NCI-H1694 treated with DMSO at 0.1 percent for 48 hours (cell line): ENCODE measurements around the gene SNRNP25.
"Not testable (repeated sequence)": the region's sequence is repeated elsewhere in the genome, so short reads cannot be mapped to it uniquely, and the experiment has no call there.

ENCODE experiments used
- DNase-seq: peaks from one replicate; lab custom pipeline; 2025; lab: John Stamatoyannopoulos, UW

Gene SNRNP25

DNA sequence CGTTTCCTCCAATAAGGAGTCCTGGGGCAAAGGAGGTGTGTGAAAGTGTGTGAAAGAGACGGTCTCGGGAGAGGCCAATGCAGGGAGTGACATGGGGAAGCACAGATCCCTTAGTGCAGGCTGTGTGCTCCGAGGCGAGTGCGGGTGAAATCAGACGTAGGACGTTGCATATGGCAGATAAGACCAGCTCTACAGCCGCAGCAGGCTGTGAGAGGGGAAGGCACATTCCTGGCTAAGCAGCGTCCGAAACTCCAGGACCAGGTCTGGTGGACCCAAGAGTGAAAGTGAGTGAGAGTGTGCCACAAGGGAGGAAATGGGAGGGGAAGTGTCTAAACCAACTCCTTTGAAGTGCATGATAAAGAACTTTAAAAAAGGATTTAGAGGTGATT, 11.6 kb upstream of the SNRNP25 start:
- DNase-seq: no peak

DNA sequence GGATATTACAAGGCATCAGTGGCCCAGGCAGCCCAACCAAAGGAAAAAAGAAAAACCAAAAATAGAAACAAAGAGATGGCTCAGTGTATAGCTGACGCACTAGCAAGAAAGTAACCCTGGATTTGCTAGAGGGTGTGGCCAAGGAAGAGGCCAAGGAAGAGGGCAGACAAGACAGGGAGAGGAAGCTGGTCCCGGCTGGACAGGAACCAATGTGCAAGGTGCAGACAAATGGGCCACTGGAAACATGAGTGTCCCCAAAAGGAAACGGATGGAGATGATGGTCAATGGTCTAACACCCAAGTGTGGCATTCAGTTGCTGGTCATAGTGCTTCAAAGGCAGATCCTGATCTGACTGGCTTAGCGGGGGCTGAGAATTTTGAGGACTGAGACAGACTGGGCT, 10.9 kb upstream of the SNRNP25 start:
- DNase-seq: no peak

DNA sequence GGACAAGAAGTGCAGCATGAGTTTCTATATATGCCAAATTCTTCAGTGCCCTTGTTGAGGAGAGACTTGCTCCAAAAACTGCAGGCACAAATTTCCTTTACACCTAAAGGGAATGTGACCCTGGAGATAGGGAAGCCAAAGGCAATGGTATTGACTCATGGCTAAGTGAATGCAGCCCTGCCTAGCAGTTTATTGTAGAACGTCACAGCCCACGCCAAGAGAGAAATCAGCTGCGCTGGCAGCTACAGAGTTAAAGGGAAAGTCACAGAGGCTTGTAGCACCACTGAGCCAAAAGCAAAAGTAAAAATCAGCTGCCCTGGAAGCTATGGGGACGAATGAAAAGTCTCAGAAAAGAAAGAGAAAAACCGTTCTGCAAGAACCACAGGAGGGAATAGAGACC, 10.3 kb upstream of the SNRNP25 start:
- no peak for DNase-seq

DNA sequence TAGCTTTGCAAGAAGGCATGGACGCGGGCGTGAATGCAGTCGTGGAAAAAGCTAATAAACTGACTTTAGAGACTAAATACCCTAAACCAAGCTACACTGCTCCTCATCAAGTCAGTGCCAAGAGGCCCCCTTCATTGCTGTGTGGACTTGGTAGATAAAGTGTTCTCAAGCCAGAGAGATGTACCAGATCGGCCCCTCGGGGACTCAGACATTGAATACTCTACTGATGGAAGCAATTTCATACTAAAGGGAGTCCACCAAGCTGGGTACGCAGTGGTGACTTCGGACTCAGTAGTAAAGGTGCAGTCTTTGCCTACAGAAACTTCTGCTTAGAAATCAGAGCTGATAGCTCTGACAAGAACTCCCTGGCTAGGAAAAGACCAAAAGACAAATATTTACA, 9.0 kb upstream of the SNRNP25 start:
- no peak for DNase-seq

- DNase-seq: no peak
Observed at GRCh38 chr16:45454-45853, 8.2 kb upstream of the SNRNP25 start.

DNA sequence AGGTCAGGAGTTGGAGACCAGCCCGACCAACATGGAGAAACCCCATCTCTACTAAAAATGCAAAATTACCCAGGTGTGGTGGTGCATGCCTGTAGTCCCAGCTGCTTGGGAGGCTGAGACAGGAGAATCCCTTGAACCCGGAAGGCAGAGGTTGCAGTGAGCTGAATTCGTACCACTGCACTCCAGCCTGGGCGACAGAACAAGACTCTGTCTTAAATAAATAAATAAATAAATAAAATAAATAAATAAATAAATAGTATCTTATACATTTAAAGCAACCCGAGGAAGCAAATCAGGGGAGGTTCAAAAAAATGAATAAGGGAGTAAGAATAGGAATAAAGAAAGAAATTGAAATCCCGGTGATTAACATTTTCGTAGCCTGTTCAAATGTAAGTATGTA, 7.1 kb upstream of the SNRNP25 start:
- not testable (repeated sequence) for DNase-seq

- no peak for DNase-seq
Observed at GRCh38 chr16:47234-47633, 6.4 kb upstream of the SNRNP25 start.

DNA sequence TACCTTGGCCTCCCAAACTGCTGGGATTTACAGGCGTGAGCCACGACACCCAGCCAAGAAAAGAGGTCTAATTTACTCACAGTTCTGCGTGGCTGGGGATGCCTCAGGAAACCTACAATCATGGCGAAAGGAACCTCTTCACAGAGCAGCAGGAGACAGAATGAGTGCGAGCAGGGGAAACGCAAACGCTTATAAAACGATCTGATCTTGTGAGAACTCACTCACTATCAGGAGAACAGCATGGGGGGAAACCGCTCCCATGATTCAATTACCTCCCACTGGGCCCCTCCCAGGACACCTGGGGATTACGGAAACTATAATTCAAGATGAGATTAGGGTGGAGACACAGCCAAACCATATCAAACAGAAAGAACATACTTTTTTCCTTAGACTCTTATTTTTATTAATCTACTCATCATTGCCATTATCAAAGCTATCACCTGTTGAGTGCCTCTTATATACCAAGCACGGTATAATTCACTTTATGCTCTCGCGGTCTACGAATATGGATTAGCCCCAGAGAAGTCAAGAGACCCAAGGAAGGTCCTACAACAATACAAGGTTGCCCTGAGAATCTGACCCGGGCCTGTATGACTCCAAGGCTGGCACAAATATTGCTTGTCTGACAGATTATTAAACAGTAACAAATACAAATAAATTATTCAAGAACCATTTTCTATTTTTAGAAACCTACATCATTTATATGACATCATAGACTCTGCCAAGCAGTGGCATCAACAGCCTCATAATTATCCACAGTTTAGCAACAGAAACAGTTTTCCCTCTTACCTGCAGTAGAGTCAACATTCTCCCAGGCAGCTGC, 2.6 kb upstream of the SNRNP25 start:
- DNase-seq: no peak

DNA sequence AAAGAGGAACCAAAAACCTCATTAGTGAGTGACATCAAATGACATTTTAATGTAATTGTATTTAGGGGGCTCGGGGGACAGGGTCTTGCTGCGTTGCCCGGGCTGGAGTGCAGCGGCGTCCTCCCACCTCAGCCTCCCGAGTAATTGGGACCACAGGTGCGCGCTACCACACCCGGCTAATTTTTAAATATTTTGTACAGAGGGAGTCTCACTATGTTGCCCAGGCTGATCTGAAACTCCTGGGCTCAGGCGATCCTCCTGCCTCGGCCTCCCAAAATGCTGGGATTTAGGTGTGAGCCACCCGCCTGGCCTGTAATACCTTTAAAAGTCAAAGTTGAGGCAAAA, 581 bp downstream of the SNRNP25 start:
- DNase-seq: no peak

GRCh38 chr16:55571-56136, 2.0 kb downstream of the SNRNP25 start:
- DNase-seq: no peak

DNA sequence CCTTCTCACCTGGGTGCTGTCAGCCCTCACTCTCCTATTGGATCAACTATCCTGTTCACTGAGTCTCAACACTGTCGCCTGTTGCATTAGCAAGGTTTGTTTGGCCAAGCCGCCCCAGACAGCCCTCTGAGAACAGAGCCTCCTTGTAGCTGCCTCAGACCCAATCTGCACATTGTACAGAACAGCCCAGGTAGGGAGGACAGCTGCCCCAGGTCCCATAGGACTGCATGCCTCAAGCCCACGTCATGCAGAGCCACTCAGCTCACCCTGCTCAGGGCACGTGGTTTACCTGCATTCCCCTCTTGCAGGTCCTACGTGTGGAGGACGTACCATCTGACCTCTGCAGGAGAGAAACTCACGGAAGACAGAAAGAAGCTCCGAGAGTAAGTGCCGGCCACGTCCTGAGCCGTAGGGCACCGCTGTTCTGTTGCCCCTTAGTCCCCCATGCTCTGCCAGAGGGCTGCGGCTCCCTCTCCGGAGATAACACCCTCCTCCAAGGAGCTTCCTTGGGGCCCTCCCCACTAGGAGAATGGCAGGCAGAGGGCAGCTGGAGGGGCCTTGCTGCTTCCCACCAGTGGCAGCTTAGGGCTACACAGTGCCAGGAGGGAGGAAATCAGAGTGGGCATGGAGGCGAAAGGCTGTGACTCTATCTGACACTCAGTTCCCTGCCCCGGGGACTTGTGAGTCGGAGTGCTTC, 2.8 kb downstream of the SNRNP25 start:
- DNase-seq: no peak

GRCh38 chr16:57711-58110, 4.1 kb downstream of the SNRNP25 start:
- no peak for DNase-seq

DNA sequence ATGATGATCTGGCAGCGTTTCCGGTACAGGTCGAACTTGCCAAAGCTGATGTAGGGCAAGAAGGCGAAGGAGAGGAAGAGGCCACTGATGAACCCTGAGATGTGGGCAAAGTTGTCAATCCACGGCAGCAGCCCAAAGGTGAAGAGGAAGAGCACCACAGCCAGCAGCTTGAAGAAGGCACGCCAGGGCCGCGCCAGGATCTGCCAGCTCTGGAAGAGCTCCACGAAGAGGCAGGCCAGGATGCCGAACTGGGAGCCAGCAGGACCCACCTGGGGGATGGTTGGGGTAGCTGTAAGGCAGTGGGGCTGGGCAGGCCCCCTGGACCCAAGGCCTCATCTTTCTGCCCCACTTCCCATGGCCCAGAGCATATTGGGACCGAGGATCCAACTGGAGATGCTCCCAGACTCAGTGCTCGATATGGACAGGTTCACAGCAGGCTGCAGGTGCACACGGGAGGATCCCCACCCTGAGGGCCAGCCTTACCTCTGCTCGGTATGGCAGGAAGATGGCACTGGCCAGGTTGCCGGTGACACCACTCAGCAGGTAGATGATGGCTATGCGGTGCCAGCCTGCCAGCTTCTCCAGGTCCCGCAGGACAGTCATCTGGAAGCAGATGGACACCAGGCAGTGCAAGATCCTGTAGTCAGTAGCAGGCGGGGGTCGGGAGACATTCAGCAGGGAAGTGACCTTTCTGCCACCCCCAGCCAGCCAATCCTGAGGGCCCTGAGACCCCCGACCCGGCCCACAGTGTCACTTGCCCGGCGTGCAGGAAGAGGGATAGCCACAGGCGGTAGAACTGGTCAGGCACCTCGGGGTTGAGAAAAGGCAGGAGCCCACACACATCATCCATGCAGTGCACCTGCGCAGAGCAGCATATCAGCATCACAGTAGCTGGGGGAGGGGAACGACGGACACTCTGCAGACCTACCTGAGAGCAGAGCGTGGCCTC, 5.1 kb downstream of the SNRNP25 start:
- DNase-seq: no peak

DNA sequence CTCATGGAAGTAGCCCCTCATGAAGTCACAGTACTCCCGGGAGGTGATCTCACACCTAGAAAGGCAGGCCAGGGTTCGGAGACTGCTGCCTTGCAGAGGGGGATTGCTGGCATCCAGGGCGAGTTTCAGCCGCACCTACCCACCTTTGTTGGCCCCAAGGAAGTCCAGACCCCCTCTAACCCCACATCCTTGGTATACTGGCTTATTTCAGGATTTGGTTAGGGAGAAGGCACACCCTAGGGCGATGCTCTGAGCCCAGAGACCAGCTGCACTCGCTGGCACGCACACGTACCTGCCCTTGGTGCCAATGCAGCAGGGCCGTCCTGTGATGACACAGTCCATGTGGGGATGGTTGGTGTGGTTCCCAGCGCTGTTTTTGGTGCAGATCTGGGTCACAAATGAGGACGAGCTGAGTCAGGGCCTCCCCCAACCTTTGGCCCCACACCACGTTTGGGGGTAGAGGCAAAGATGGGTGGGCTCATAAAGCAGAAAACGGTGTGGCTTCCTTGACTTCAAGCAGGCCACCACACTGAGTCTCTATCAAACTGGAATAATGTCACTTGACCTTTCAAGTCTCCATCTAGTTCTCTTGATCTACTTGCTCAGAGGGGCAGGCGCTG, 5.9 kb downstream of the SNRNP25 start:
- DNase-seq: no peak

DNA sequence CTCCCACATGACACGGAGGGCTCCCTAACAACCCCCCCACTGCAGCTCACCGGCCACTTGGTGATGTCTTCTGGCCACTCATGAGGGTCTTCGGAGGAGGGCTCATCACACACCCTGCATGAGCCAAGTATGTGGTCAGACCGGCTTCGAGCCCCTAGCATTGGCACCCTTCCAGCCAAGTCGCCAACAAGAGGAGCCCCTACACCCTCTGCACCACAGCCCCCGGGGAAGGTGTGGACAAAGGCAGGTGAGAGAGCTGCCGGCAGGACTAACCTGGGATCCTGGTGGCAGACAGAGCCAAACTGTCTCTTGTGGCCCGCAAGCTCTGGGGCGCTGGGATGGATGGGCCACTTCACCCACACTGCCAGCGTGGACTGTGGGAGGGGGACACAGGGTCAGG, 6.5 kb downstream of the SNRNP25 start:
- DNase-seq: no peak

- DNase-seq: no peak
Observed at GRCh38 chr16:60929-61878, 7.6 kb downstream of the SNRNP25 start.

DNA sequence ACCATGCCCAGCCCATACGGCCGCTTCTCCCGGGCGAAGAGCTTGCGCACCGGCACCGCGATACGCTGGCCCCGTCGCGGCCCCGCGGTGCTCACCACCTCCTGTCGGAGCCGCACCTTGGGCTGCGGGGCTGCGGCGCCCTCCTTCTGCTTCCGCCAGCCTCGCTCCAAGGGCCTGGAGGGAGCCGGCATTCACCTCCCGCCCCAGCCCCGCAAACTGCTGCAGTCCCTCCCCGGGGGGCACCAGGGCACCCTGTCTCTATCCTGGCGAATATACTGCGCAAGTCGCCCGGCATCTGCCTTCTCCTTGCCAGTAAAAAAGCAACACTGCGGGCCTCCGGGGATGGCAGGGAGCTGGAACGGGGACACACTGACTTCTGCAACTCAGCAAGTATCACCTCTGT, 8.3 kb downstream of the SNRNP25 start:
- DNase-seq: no peak

- DNase-seq: no peak
Observed at GRCh38 chr16:62283-62967, 8.8 kb downstream of the SNRNP25 start.

GRCh38 chr16:62968-63391, 9.4 kb downstream of the SNRNP25 start:
- DNase-seq: no peak

GRCh38 chr16:63466-63865, 9.8 kb downstream of the SNRNP25 start:
- DNase-seq: no peak
